GM12864 (cell line): Measurements from ENCODE around the gene BLACAT1.

Experiments
- DNase-seq: peaks from one replicate; pipeline ENCODE4 v3.0.0-alpha.2; 2011; ENCODE audit warnings: low read depth
- H3K4me3 ChIP-seq: 2 replicates; pipeline ENCODE4 v1.5.1; 2011; ENCODE audit warnings: mild to moderate bottlenecking, low read depth, low read length, control low read depth
- TF ChIP-seq, protein P1 (sequence below): IDR thresholded peaks from 2 replicates; pipeline ENCODE4 v1.5.1; 2011; ENCODE audit warnings: low read depth, mild to moderate bottlenecking, moderate library complexity, low read length, control low read depth, inconsistent platforms; ENCODE audit errors: missing control alignments

Gene BLACAT1

DNA sequence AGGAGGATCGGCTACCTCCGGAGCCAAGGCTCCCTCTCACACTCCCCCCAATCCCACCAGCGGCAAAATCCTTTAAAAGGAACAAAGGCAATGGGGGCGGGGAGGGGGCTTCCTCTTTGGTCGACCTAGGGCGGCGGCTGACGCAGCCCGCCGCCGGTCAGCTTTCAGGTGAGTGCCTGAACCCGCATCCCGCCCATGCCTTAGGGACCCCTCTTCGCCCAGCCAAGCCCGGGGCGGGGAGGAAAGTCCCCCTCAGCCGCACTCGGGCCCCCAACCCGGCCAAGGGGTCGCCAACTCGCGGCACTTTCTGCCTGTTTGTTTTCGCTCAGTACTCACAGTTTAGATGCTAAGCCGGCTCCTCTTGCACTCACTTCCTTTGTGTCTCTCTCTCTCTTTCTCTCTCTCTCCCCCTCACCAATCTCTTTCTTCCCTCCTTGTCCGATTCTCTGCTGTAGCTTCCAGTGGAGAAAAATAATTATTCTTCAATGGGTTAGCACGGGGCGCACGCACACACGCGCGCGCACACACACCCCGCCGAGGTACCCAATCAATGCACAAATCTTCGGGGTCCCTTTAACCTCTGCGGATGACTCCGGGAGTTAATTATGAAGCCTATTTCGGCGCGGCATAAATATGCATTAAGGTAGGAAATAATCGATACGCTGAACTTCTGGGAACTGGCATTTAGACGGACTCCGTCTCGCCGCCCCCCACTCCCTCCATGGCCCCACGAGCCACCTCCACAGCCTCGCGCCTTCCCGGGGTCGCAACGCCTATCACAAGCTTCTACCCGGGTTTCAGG lies at the start of gene BLACAT1:
TSS of gene BLACAT1 (minus strand) at position 465 of the 802 bp plus-strand sequence.
- DNase-seq: no peak
- TF ChIP-seq, protein P1, sequence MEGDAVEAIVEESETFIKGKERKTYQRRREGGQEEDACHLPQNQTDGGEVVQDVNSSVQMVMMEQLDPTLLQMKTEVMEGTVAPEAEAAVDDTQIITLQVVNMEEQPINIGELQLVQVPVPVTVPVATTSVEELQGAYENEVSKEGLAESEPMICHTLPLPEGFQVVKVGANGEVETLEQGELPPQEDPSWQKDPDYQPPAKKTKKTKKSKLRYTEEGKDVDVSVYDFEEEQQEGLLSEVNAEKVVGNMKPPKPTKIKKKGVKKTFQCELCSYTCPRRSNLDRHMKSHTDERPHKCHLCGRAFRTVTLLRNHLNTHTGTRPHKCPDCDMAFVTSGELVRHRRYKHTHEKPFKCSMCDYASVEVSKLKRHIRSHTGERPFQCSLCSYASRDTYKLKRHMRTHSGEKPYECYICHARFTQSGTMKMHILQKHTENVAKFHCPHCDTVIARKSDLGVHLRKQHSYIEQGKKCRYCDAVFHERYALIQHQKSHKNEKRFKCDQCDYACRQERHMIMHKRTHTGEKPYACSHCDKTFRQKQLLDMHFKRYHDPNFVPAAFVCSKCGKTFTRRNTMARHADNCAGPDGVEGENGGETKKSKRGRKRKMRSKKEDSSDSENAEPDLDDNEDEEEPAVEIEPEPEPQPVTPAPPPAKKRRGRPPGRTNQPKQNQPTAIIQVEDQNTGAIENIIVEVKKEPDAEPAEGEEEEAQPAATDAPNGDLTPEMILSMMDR: no peak
- no peak within 1 kb of the TSS for H3K4me3 ChIP-seq

DNA sequence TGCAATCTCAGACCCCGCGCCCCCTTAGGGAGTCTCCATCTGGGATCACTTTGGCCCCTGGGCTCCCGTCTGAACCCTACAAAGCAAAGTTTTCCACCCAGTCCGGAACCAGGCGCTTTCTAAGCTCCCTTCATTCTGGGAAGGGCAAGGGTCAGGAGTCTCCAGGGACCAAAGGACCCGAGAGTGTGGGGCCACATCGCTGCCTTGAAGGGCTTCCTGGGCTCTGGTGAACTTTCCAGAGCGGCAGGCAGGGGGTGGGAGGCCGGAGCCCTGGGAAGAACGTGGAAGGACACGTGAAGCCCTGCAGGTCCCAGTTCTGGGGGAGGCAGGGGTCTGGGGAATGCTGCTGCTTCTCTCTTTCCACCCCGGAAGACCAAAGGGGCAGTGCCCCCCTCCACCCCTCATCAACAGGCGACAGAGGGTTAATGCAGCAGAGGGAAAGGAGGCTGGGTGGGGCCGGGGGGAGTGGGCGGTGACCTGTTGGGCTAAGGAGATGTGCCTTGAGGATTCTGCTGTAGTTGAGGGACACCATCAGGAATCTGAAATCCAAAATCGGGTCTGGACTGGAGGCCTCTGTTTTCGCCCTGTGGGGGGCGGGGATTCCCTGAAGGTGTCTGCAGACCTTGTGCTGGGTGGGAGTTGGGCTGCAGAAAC lies 49.4 kb upstream of the BLACAT1 start:
- TF ChIP-seq, protein P1: no peak
- DNase-seq: no peak
- no peak overlapping the region for H3K4me3 ChIP-seq

DNA sequence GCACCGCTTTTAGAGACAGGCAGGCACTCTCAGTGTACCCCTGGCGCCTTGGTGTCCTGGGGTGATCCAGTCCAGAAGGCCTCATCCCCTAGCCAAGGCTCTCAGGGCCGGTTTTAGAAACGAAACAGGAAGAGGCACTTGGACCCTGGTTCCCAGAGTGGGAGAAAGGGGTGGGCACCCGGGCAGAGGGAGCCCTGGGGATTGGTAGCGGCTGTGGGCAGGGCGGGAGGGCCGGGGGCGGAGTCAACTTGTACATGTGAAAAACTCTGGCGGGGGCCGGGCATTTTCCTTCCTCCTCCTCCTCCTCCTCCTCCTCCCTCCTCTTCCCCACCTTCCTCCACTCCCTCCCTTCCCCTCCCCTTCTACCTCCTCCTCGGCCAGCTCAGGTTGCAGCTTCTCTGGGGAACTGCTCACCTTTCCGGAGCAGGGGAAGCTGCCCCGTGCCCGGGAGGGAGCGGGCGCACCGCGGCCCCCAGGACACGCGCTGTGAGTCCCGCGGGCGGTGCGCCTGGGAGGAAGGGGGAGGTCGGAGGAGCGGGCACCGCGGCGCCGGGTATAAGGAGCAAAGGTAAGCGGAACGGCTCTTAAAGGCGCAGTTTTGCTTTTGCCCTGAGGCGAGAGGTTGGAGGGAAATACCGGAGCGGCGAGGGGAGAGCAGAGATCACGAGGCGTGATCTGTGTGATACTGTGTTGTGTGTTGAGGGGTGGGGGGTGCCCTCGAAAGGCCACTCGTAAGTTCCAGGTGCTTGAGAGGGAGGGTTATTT lies 48.6 kb upstream of the BLACAT1 start, which contains the start of gene CDK18:
TSS of gene CDK18 (plus strand) at position 359 of the 765 bp plus-strand sequence. CDS start 18,499 bp downstream, outside the sequence.
- no peak within 1 kb of the TSS; the same call in 1 of the 2 replicates for H3K4me3 ChIP-seq
- DNase-seq: no peak
- TF ChIP-seq, protein P1: no peak

DNA sequence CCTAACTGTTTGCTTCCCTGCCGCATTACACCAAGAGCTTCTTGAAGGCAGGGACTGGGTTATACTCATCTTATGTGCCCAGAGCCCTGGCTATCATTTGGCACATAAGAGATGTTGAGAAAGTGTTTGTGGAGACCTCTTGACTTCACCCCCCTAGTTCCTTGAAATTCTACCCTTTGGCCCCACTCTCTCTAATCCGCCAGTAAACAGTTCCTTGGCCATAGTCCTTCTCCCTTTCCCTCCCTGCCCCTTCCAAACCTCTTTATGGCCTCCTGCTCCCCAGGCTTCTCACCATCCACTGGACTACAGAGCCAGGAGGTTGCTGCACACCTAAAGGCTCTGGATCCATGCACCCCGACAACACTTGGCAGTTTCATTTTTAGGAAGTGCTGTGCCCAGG lies 47.1 kb upstream of the BLACAT1 start:
- TF ChIP-seq, protein P1: no peak
- no peak for DNase-seq
- no peak overlapping the region for H3K4me3 ChIP-seq

DNA sequence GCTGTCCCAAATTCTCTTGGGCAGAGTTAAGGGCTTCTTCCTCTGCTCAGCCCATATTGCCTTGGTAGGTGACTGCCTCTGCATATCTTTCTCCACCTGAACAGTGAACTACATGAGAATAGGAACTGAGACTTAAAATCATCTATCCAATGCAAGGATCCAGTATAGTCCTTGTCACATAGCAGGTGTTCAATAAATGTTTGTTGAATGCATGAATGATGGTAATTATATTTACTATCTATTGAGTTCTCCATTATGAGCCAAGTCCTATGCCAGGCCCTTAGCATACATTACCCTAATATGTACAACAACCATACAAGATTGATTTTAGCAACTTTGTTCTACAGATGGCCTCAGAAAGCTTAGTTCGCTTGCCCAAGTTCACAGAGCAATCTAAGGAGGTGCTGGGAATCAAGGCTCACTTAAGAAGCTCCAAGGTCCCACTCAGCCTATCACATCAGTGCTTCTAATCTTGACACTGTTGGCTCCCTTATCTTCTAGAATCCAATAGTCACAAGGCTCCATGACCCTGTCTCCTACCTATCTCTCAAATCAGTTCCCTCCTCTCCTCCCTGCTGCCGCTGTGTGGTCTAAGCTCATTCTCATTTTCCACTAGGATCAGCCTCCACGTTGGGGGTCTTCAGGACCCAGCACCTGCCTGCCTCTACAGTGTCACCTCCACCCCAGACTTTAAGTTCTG lies 46.4 kb upstream of the BLACAT1 start:
- TF ChIP-seq, protein P1: no peak
- no peak for DNase-seq
- no peak overlapping the region for H3K4me3 ChIP-seq
